Fibroblast of lung (primary cell): ENCODE data around the gene FBXL14. TPM values are rescaled to one million over a fixed set of nuclear protein-coding genes. Genes with fewer than 3 reads are reported as not detected.

Experiments used
- DNase-seq, 2 donors: peaks; one replicate each; pipeline versions ENCODE4 v3.0.0 to v3.0.0-alpha.2; 2010; ENCODE audit warnings: low read depth in 2 of 2
- H2AFZ ChIP-seq: 2 replicates; pipeline ENCODE4 v1.5.1; 2012; ENCODE audit warnings: low read length, control low read depth, inconsistent platforms
- H3K27ac ChIP-seq: 2 replicates; pipeline ENCODE4 v1.5.1; 2011; ENCODE audit warnings: low read length, control low read depth; ENCODE audit not compliant: insufficient read depth
- H3K27me3 ChIP-seq: 2 replicates; pipeline ENCODE4 v1.5.1; 2011; ENCODE audit warnings: mild to moderate bottlenecking, low read length; ENCODE audit not compliant: control insufficient read depth, insufficient read depth
- H3K36me3 ChIP-seq: 2 replicates; pipeline ENCODE4 v1.5.1; 2011; ENCODE audit warnings: low read length; ENCODE audit not compliant: control insufficient read depth, insufficient read depth
- H3K4me1 ChIP-seq: 2 replicates; pipeline ENCODE4 v1.5.1; 2011; ENCODE audit warnings: low read length; ENCODE audit not compliant: control insufficient read depth, insufficient read depth; ENCODE audit errors: extremely low read depth
- H3K4me2 ChIP-seq: 2 replicates; pipeline ENCODE4 v1.5.1; 2011; ENCODE audit warnings: low read length, control low read depth; ENCODE audit not compliant: insufficient read depth; ENCODE audit errors: extremely low read depth
- H3K4me3 ChIP-seq, 4 experiments: fragments of 200-600 bp in 1 of 4; sonication (generic) in 1 of 4; replicated peaks in 1 of 4; 2 replicates each; pipeline ENCODE4 v1.5.1; 2011 to 2016; ENCODE audit warnings: low read length in 4 of 4, low read depth in 3 of 4, mild to moderate bottlenecking in 3 of 4, control low read depth in 2 of 4, inconsistent platforms in 1 of 4, mixed read lengths in 1 of 4; ENCODE audit not compliant: insufficient read depth in 1 of 4; ENCODE audit errors: control extremely low read depth in 1 of 4
- H3K79me2 ChIP-seq: 2 replicates; pipeline ENCODE4 v1.5.1; 2012; ENCODE audit warnings: mild to moderate bottlenecking, low read length, inconsistent platforms; ENCODE audit not compliant: control insufficient read depth, insufficient read depth
- H3K9ac ChIP-seq: 2 replicates; pipeline ENCODE4 v1.5.1; 2011; ENCODE audit warnings: mild to moderate bottlenecking, low read length, control low read depth; ENCODE audit not compliant: insufficient read depth
- H3K9me3 ChIP-seq: 2 replicates; pipeline ENCODE4 v1.5.1; 2012; ENCODE audit warnings: low read depth, low read length; ENCODE audit not compliant: control insufficient read depth, insufficient read depth
- H4K20me1 ChIP-seq: 2 replicates; pipeline ENCODE4 v1.5.1; 2011; ENCODE audit warnings: low read length; ENCODE audit not compliant: control insufficient read depth, insufficient read depth; ENCODE audit errors: extremely low read depth
- CTCF ChIP-seq, 2 donors: IDR thresholded peaks in 1 of 2; conservative IDR thresholded peaks in 1 of 2; 1 replicate in 1 of 2; 2 replicates in 1 of 2; pipeline ENCODE4 v1.5.1; 2011 to 2012; ENCODE audit warnings: low read length in 2 of 2, control low read depth in 1 of 2, inconsistent platforms in 1 of 2, low read depth in 1 of 2, mild to moderate bottlenecking in 1 of 2
- EZH2 ChIP-seq: IDR thresholded peaks from 2 replicates; pipeline ENCODE4 v1.5.1; 2012; ENCODE audit warnings: low read length, control low read depth, mild to moderate bottlenecking; ENCODE audit errors: missing control alignments
- polyA plus RNA-seq, 2 donors: library from polyadenylated mRNA; depleted of rRNA in 1 of 2; stranded (reverse) in 1 of 2; unstranded in 1 of 2; fragments of >200 nt; gene quantifications; 2 replicates each; pipeline ENCODE4 v1.2.1, GENCODE V29; 2011 to 2012; ENCODE audit warnings: missing spikeins in 1 of 2
- total RNA-seq: library from RNA; depleted of rRNA; stranded (reverse); fragments of >200 nt; gene quantifications from 2 replicates; pipeline ENCODE4 v1.2.1, GENCODE V29; 2014

Gene FBXL14
- total and polyA plus RNA-seq, 2 donors (not counting 1 experiment from before 2014, with no cell fraction given), result 2.6 to 6.4 TPM

- H3K4me3 ChIP-seq, result no peak overlapping the region
These were observed 66.6 kb downstream of the FBXL14 start for GRCh38 chr12:1527789-1528188.

GRCh38 chr12:1525858-1526257 is 68.5 kb downstream of the FBXL14 start:
- H3K4me2 ChIP-seq, result no peak overlapping the region
- H3K9me3 ChIP-seq, result no peaks in the 10 kb centered on the region
- no peak overlapping the region for H3K9ac ChIP-seq
- H3K27me3 ChIP-seq, result no peaks in the 10 kb centered on the region
- no peaks in the 10 kb centered on the region for H4K20me1 ChIP-seq
- no peak overlapping the region for H3K4me3 ChIP-seq
- no peak overlapping the region for H2AFZ ChIP-seq
- H3K79me2 ChIP-seq, result peaks cover 12% of the 10 kb centered on the region
- TF ChIP-seq EZH2 (no peak), CTCF (conservative IDR thresholded peaks at IDR 0.05 in 1 of 2, IDR thresholded peaks at IDR 0.05 in 1 of 2; ENCODE audit: low read depth in 1 of 2, low read length in 2 of 2) (no peak)
- H3K4me1 ChIP-seq, result peaks cover 8% of the 10 kb centered on the region
- no peak overlapping the region for H3K27ac ChIP-seq
- H3K36me3 ChIP-seq, result no peaks in the 10 kb centered on the region
- DNase-seq, result no peak

More at GRCh38 chr12:1527789-1528188, 66.6 kb downstream of the FBXL14 start:
- Histone ChIP-seq H3K9me3 (no peaks in the 10 kb centered on the region), H3K36me3 (no peaks in the 10 kb centered on the region), H3K4me2 (peak overlapping the region; percentile 1), H3K9ac (no peak overlapping the region), H3K27ac (peak overlapping the region; percentile 14), H3K27me3 (no peaks in the 10 kb centered on the region), H2AFZ (peak overlapping the region; percentile 15), H3K4me1 (peaks cover 12% of the 10 kb centered on the region), H3K79me2 (peaks cover 30% of the 10 kb centered on the region), H4K20me1 (no peaks in the 10 kb centered on the region)
- TF ChIP-seq CTCF (conservative IDR thresholded peaks at IDR 0.05 in 1 of 2, IDR thresholded peaks at IDR 0.05 in 1 of 2; ENCODE audit: low read depth in 1 of 2, low read length in 2 of 2) (no peak), EZH2 (no peak)
- peak; percentile 51 to 87 for DNase-seq

GRCh38 chr12:1523558-1524050 is 70.8 kb downstream of the FBXL14 start:
- H4K20me1 ChIP-seq, result no peaks in the 10 kb centered on the region
- no peak overlapping the region for H3K9ac ChIP-seq
- H3K4me3 ChIP-seq, result no peak overlapping the region
- no peaks in the 10 kb centered on the region for H3K27me3 ChIP-seq
- H3K4me2 ChIP-seq, result no peak overlapping the region
- peaks cover 20% of the 10 kb centered on the region for H3K4me1 ChIP-seq
- H3K36me3 ChIP-seq, result no peaks in the 10 kb centered on the region
- TF ChIP-seq EZH2, result no peak
- TF ChIP-seq CTCF (conservative IDR thresholded peaks at IDR 0.05 in 1 of 2, IDR thresholded peaks at IDR 0.05 in 1 of 2; ENCODE audit: low read depth in 1 of 2, low read length in 2 of 2), result no peak
- no peaks in the 10 kb centered on the region for H3K79me2 ChIP-seq
- no peaks in the 10 kb centered on the region for H3K9me3 ChIP-seq
- H3K27ac ChIP-seq, result no peak overlapping the region
- DNase-seq, result no peak
- no peak overlapping the region for H2AFZ ChIP-seq
